OCI-LY3 (cell line): ENCODE measurements around the gene COPB2.

Experiments
- EZH2phosphoT487 ChIP-seq: fragments of 200-600 bp; shearing (Covaris generic); IDR thresholded peaks from 2 replicates; pipeline ENCODE4 v1.6.1; 2018; ENCODE audit warnings: antibody characterized with exemption, mixed run types, low read depth
- TF ChIP-seq, protein P1 (sequence below): fragments of 200-600, 300-600 bp; sonication (generic); IDR thresholded peaks from 2 replicates; pipeline ENCODE4 v1.5.1; 2014; ENCODE audit warnings: antibody characterized with exemption, low read length, low read depth

DNA sequence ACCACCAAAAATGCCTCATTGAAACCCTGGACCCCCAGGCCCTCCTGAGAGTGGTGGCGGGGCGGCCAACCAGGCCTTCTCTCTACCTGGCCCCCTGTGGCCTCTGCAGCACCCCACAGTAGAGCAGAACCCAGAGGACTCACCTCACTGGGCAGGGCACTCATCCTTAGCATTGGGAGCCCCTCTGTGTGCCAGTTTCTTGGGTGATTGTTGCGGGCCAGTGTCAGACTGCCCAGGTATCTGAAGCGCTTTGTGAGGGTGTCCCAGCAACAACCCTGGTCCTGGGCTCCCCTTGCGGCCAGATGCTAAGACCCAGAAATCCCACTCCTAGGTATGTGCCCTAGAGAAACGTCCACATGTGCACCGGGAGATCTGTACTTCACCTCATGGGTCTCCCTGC is 66.3 kb downstream of the COPB2 start:
- TF ChIP-seq, protein P1, sequence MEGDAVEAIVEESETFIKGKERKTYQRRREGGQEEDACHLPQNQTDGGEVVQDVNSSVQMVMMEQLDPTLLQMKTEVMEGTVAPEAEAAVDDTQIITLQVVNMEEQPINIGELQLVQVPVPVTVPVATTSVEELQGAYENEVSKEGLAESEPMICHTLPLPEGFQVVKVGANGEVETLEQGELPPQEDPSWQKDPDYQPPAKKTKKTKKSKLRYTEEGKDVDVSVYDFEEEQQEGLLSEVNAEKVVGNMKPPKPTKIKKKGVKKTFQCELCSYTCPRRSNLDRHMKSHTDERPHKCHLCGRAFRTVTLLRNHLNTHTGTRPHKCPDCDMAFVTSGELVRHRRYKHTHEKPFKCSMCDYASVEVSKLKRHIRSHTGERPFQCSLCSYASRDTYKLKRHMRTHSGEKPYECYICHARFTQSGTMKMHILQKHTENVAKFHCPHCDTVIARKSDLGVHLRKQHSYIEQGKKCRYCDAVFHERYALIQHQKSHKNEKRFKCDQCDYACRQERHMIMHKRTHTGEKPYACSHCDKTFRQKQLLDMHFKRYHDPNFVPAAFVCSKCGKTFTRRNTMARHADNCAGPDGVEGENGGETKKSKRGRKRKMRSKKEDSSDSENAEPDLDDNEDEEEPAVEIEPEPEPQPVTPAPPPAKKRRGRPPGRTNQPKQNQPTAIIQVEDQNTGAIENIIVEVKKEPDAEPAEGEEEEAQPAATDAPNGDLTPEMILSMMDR, result no peak
- no peak for TF ChIP-seq EZH2phosphoT487
